ENCODE data around the gene IFNLR1.

Gene IFNLR1

GRCh38 chr1:24186993-24187790, at the start of gene IFNLR1:
Gene IFNLR1 (minus strand): TSS chr1:24187289. CDS start chr1:24187248, 41 bp downstream.
- peak; percentile 90 for DNase-seq (ENCODE audit: low read depth)
- H3K4me3 ChIP-seq (ENCODE audit: low read depth, low read length): peak within 1 kb of the TSS; percentile 56
- TF ChIP-seq CTCF (IDR thresholded peaks at IDR 0.05; ENCODE audit: insufficient read depth, low read depth, low read length, missing control alignments): no peak

GRCh38 chr1:24235921-24236788, 49.1 kb upstream of the IFNLR1 start:
- DNase-seq (ENCODE audit: low read depth): peak; percentile 30
- no peak overlapping the region for H3K4me3 ChIP-seq (ENCODE audit: low read depth, low read length)
- no peak for TF ChIP-seq CTCF (IDR thresholded peaks at IDR 0.05; ENCODE audit: insufficient read depth, low read depth, low read length, missing control alignments)

GRCh38 chr1:24233684-24234600, 46.9 kb upstream of the IFNLR1 start:
- H3K4me3 ChIP-seq (ENCODE audit: low read depth, low read length): no peak overlapping the region
- no peak for DNase-seq (ENCODE audit: low read depth)
- no peak for TF ChIP-seq CTCF (IDR thresholded peaks at IDR 0.05; ENCODE audit: insufficient read depth, low read depth, low read length, missing control alignments)

- no peak overlapping the region for H3K4me3 ChIP-seq (ENCODE audit: low read depth, low read length)
- TF ChIP-seq CTCF (IDR thresholded peaks at IDR 0.05; ENCODE audit: insufficient read depth, low read depth, low read length, missing control alignments): no peak
- no peak for DNase-seq (ENCODE audit: low read depth)
These were observed 44.6 kb upstream of the IFNLR1 start for GRCh38 chr1:24231701-24232100.

GRCh38 chr1:24228311-24228710, 41.2 kb upstream of the IFNLR1 start:
- no peak overlapping the region for H3K4me3 ChIP-seq (ENCODE audit: low read depth, low read length)
- no peak for TF ChIP-seq CTCF (IDR thresholded peaks at IDR 0.05; ENCODE audit: insufficient read depth, low read depth, low read length, missing control alignments)

GRCh38 chr1:24226749-24227148, 39.7 kb upstream of the IFNLR1 start:
- H3K4me3 ChIP-seq (ENCODE audit: low read depth, low read length): no peak overlapping the region
- no peak for TF ChIP-seq CTCF (IDR thresholded peaks at IDR 0.05; ENCODE audit: insufficient read depth, low read depth, low read length, missing control alignments)
- peak; percentile 82 for DNase-seq (ENCODE audit: low read depth)

More at GRCh38 chr1:24228311-24228710, 41.2 kb upstream of the IFNLR1 start:
- peak; percentile 79 for DNase-seq (ENCODE audit: low read depth)
